CD4-positive, CD25-positive, alpha-beta regulatory T cell (primary cell): ENCODE data around the gene TM9SF2. TPM values are rescaled to one million over a fixed set of nuclear protein-coding genes. Genes with fewer than 3 reads are reported as not detected.
"Not testable (repeated sequence)": the region's sequence is repeated elsewhere in the genome, so short reads cannot be mapped to it uniquely, and the experiment has no call there.

Experiments used
- ATAC-seq, 2 donors: fragments of 150-1000 bp; cut with Tn5 transposase; one replicate each; pipeline ENCODE4 v1.10.0; 2021; ENCODE audit warnings: low read depth in 2 of 2, moderate number of reproducible peaks in 2 of 2, moderate library complexity in 1 of 2
- DNase-seq, 3 donors: peaks; one replicate each; pipeline versions ENCODE4 v3.0.0 to v3.0.0-alpha.2; 2012 to 2022; ENCODE audit warnings: mixed read lengths in 1 of 3
- H3K27ac ChIP-seq: one replicate; pipeline ENCODE4 v1.7.0; 2013; ENCODE audit warnings: mild to moderate bottlenecking, low read length; ENCODE audit not compliant: insufficient read depth, poor library complexity, severe bottlenecking
- H3K27me3 ChIP-seq: one replicate; pipeline ENCODE4 v1.7.0; 2013; ENCODE audit warnings: low read length; ENCODE audit not compliant: control insufficient read depth, insufficient read depth
- H3K36me3 ChIP-seq: one replicate; pipeline ENCODE4 v1.7.0; 2013; ENCODE audit warnings: mild to moderate bottlenecking, low read length, moderate library complexity; ENCODE audit not compliant: control insufficient read depth, insufficient read depth
- H3K4me1 ChIP-seq: 2 replicates; pipeline ENCODE4 v1.7.0; 2013; ENCODE audit warnings: mild to moderate bottlenecking, low read length; ENCODE audit not compliant: insufficient read depth, control insufficient read depth, poor library complexity, severe bottlenecking
- H3K4me3 ChIP-seq: one replicate; pipeline ENCODE4 v1.7.0; 2013; ENCODE audit warnings: low read depth, mild to moderate bottlenecking, low read length, moderate library complexity
- H3K9me3 ChIP-seq, 2 experiments: 1 replicate in 1 of 2; 2 replicates in 1 of 2; pipeline ENCODE4 v1.7.0; 2013; ENCODE audit warnings: low read length in 2 of 2, mild to moderate bottlenecking in 1 of 2, moderate library complexity in 1 of 2; ENCODE audit not compliant: control insufficient read depth in 2 of 2
- H3K27ac Mint-ChIP-seq, 3 donors: one replicate each; pipeline ENCODE4 v1.8.0; 2020 to 2022; ENCODE audit warnings: mild to moderate bottlenecking in 3 of 3, mixed read lengths in 3 of 3, moderate library complexity in 2 of 3
- H3K27me3 Mint-ChIP-seq: one replicate; pipeline ENCODE4 v1.8.0; 2022; ENCODE audit warnings: mild to moderate bottlenecking, mixed read lengths
- H3K36me3 Mint-ChIP-seq: one replicate; pipeline ENCODE4 v1.8.0; 2020; ENCODE audit warnings: mixed read lengths
- H3K4me1 Mint-ChIP-seq, 4 donors: one replicate each; pipeline ENCODE4 v1.8.0; 2020 to 2022; ENCODE audit warnings: mixed read lengths in 4 of 4, mild to moderate bottlenecking in 1 of 4
- H3K4me3 Mint-ChIP-seq, 4 donors: one replicate each; pipeline ENCODE4 v1.8.0; 2020 to 2022; ENCODE audit warnings: mild to moderate bottlenecking in 4 of 4, mixed read lengths in 4 of 4, moderate library complexity in 3 of 4
- H3K9me3 Mint-ChIP-seq, 7 donors: one replicate each; pipeline ENCODE4 v1.8.0; 2020 to 2022; ENCODE audit warnings: mixed read lengths in 7 of 7, mild to moderate bottlenecking in 3 of 7, moderate library complexity in 2 of 7
- polyA plus RNA-seq, 4 donors: library from polyadenylated mRNA; unstranded; fragments of 300-500 nt; fragmentation: Illumina TruSeq; gene quantifications; one replicate each; pipeline ENCODE4 v1.2.3, GENCODE V29; 2021
- total RNA-seq: library from RNA; stranded (reverse); gene quantifications from one replicate; pipeline ENCODE4 v1.2.3, GENCODE V29; 2022

The TM9SF2 gene
- total and polyA plus RNA-seq, 5 donors from 2014 or later = 53.7 to 124 (median 111) TPM

DNA sequence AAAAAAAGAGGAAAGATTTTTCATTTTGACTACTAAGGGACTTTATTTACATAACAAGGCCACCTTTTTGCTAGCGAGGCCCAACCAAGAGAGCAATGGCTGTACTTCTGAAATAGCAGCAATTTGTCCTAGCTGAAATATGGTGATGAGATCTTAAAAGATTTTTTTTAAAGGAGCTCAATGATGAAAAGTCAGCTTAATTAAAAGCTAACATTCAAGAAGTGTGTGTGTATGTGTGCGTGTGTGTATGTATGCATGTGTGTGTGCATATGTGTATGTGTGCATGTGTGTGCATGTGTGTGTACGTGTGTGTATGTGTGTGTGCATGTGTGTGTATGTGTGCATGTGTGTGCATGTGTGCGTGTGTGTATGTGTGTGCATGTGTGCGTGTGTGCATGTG is 24.6 kb upstream of the TM9SF2 start:
- no peaks in the 10 kb centered on the region for H3K4me1 ChIP-seq
- no peak overlapping the region for H3K27ac Mint-ChIP-seq
- no peak overlapping the region for H3K4me3 ChIP-seq
- no peak for DNase-seq
- peaks cover 0 to 2% (median 0%) of the 10 kb centered on the region in 7 donors for H3K9me3 Mint-ChIP-seq
- H3K4me1 Mint-ChIP-seq = peaks cover 0 to 9% (median under 1%) of the 10 kb centered on the region in 4 donors
- no peak for ATAC-seq
- no peaks in the 10 kb centered on the region for H3K27me3 Mint-ChIP-seq
- H3K4me3 Mint-ChIP-seq = no peak overlapping the region
- H3K36me3 ChIP-seq = no peaks in the 10 kb centered on the region
- no peak overlapping the region for H3K27ac ChIP-seq
- no peaks in the 10 kb centered on the region for H3K36me3 Mint-ChIP-seq
- H3K27me3 ChIP-seq = no peaks in the 10 kb centered on the region
- no peaks in the 10 kb centered on the region for H3K9me3 ChIP-seq

DNA sequence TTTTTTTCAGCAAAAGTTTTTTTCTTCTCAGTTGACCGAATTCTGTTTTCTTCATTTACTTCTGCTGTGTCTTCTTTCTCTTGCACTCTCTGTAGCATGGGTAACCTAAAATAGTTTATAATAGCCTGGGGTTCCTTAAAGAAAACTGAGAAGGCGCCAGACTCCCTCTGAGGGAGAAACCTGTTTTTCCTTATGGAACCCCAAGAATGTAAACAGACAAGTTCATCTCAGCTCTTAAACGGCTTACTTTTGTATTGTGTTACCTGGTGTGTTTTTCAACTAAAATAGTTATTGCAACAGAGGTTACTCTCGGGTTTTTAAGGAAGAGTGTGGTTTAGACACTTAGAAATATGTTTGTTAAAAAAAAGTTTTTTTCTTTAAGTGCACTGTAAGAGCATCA is 23.8 kb upstream of the TM9SF2 start:
- Mint-ChIP-seq H3K4me3 (no peak overlapping the region), H3K27ac (peak overlapping the region in 1 of 3 donors; percentile 56), H3K27me3 (no peaks in the 10 kb centered on the region), H3K4me1 (peaks cover 0 to 7% (median 2%) of the 10 kb centered on the region in 4 donors), H3K36me3 (no peaks in the 10 kb centered on the region), H3K9me3 (peaks cover 0 to 2% (median 0%) of the 10 kb centered on the region in 7 donors)
- Histone ChIP-seq H3K4me1 (no peaks in the 10 kb centered on the region), H3K4me3 (no peak overlapping the region), H3K27me3 (no peaks in the 10 kb centered on the region), H3K27ac (no peak overlapping the region), H3K36me3 (no peaks in the 10 kb centered on the region), H3K9me3 (no peaks in the 10 kb centered on the region)
- ATAC-seq = no peak
- no peak for DNase-seq

DNA sequence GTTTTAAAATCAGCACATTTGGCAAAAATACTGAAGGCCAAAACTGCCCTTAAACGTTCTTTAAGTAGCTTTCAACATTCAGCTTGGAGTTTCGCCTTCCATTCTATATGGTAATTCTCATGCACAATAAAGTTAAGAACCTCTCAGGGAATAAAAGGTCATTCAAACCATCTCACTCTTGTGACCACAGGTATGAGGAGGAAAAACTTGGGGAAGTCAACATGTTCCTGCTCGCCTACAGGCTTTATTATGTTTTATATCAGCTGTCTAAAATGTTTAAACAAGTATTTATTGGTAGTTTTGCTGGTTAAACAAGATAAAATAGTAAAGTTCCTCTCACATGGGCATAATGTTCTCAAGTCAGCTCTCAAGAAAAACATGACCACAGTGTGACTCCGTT is 19.9 kb upstream of the TM9SF2 start:
- Mint-ChIP-seq H3K4me3 (no peak overlapping the region), H3K9me3 (peaks cover 0 to 2% (median 0%) of the 10 kb centered on the region in 7 donors), H3K27me3 (no peaks in the 10 kb centered on the region), H3K4me1 (peaks cover 10 to 26% (median 19%) of the 10 kb centered on the region in 4 donors), H3K27ac (no peak overlapping the region), H3K36me3 (peaks cover 4% of the 10 kb centered on the region)
- Histone ChIP-seq H3K4me1 (peaks cover 12% of the 10 kb centered on the region), H3K36me3 (peaks cover 2% of the 10 kb centered on the region), H3K4me3 (no peak overlapping the region), H3K9me3 (peaks cover 2% of the 10 kb centered on the region in 2 experiments), H3K27ac (no peak overlapping the region), H3K27me3 (no peaks in the 10 kb centered on the region)
- ATAC-seq = no peak
- DNase-seq = no peak

DNA sequence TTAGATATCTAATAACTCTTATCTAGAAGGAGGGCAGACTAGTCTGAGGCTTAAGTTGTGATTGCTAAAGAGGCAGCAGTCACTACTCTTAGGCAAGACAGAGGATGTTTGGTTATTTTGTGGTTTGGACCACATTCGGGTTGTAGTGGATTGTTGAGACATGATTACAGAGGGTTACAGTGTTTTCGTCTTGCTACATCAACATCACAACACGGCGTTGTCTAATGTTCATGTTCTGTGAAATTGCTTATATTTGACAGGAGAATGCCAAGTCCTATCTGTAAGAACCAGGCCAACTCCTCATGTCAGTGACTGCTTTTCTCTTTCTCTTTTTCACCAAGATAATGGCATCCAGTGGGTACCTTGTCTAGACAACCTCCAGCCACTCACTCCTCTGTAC is 16.8 kb upstream of the TM9SF2 start:
- peaks cover 12% of the 10 kb centered on the region for H3K4me1 ChIP-seq
- peak overlapping the region; percentile 34 for H3K27ac ChIP-seq
- peak overlapping the region; percentile 52 for H3K4me3 ChIP-seq
- Mint-ChIP-seq H3K36me3 (peaks cover 24% of the 10 kb centered on the region), H3K4me1 (peaks cover 10 to 35% (median 23%) of the 10 kb centered on the region in 4 donors), H3K9me3 (peaks cover 0 to 9% (median 4%) of the 10 kb centered on the region in 7 donors), H3K27me3 (no peaks in the 10 kb centered on the region), H3K4me3 (peak overlapping the region in 2 of 4 donors; percentile 14 to 45), H3K27ac (peak overlapping the region; percentile 20 to 76 (median 73))
- peaks cover 6 to 9% of the 10 kb centered on the region in 2 experiments for H3K9me3 ChIP-seq
- ATAC-seq (peak; percentile 88 to 89), DNase-seq (peak in 2 of 3 donors; percentile 38 to 70)
- H3K27me3 ChIP-seq = no peaks in the 10 kb centered on the region
- H3K36me3 ChIP-seq = peaks cover 8% of the 10 kb centered on the region

DNA sequence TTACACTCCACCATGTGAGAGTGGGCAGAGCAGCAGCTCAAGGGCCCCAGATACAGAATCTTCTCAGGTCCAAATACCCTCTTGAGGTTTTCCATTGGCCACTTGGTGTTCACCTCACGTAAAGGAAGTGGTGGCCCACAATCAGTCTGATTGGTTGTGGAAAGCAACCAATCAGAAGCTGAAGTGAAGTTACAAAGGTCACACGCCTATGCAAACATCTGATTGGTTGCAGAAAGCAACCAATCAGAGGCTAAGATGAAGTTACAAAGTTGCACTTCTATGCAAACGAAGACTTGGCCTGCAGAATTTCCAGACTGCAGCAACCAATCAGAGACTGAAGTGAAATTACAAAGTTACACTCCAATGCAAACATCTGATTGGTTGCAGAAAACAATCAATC is 14.3 kb upstream of the TM9SF2 start:
- Mint-ChIP-seq H3K27me3 (no peaks in the 10 kb centered on the region), H3K4me1 (peaks cover 10 to 35% (median 20%) of the 10 kb centered on the region in 4 donors)

DNA sequence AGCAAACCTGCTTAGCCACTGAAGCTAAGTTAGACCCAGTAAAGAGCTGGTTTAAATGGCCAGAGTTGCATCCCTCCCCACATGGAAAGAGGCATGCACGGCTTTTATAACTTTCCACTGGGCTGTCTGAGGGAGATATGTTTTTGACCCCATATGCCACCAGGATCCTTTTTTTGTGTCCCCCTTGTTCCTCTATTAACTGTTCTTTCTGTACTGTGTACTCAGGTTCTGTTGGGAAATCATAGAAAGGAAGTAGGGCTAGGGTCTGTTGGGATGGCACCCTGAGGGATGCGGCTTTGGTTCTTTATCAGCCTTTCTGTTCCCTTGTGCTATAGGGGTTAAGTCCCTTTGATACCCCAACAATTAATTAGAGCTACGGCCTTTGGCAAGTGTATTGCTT is 12.2 kb upstream of the TM9SF2 start:
- Mint-ChIP-seq H3K4me3 (no peak overlapping the region), H3K27ac (no peak overlapping the region), H3K4me1 (peaks cover 12 to 33% (median 18%) of the 10 kb centered on the region in 4 donors)

More for the DNA sequence above, 14.3 kb upstream of the TM9SF2 start:
- Mint-ChIP-seq H3K4me3 (no peak overlapping the region), H3K36me3 (peaks cover 27% of the 10 kb centered on the region), H3K9me3 (peaks cover 0 to 13% (median 4%) of the 10 kb centered on the region in 7 donors), H3K27ac (no peak overlapping the region)
- Histone ChIP-seq H3K27me3 (no peaks in the 10 kb centered on the region), H3K9me3 (peaks cover 6 to 9% of the 10 kb centered on the region in 2 experiments), H3K36me3 (peaks cover 8% of the 10 kb centered on the region), H3K4me3 (no peak overlapping the region), H3K4me1 (peaks cover 12% of the 10 kb centered on the region), H3K27ac (no peak overlapping the region)
- no peak for DNase-seq
- no peak for ATAC-seq

DNA sequence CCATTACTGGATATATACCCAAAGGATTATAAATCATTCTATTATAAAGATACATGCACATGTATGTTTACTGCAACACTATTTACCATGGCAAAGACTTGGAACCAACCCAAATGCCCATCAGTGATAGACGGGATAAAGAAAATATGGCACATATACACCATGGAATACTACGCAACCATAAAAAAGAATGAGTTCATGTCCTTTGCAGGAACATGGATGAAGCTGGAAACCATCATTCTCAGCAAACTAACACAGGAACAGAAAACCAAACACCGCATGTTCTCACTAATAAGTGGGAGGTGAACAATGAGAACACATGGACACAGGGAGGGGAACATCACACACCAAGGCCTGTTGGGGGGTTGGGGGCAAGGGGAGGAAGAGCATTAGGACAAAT is 9.5 kb upstream of the TM9SF2 start:
- H3K4me3 Mint-ChIP-seq, H3K27ac ChIP-seq, H3K27me3 Mint-ChIP-seq, DNase-seq, H3K36me3 ChIP-seq, H3K27me3 ChIP-seq, ATAC-seq, H3K9me3 ChIP-seq, H3K4me3 ChIP-seq: not testable (repeated sequence)
- peak overlapping the region in 1 of 3 donors; percentile 42 for H3K27ac Mint-ChIP-seq
- H3K4me1 ChIP-seq = peaks cover 17% of the 10 kb centered on the region
- H3K4me1 Mint-ChIP-seq = peaks cover 5 to 38% (median 23%) of the 10 kb centered on the region in 4 donors
- peaks cover 0 to 11% (median 2%) of the 10 kb centered on the region in 7 donors for H3K9me3 Mint-ChIP-seq
- peaks cover 34% of the 10 kb centered on the region for H3K36me3 Mint-ChIP-seq

More for the DNA sequence above, 12.2 kb upstream of the TM9SF2 start:
- DNase-seq (no peak), ATAC-seq (no peak)
- H3K36me3 ChIP-seq = peaks cover 11% of the 10 kb centered on the region
- Mint-ChIP-seq H3K9me3 (peaks cover 0 to 16% (median 4%) of the 10 kb centered on the region in 7 donors), H3K36me3 (peaks cover 38% of the 10 kb centered on the region), H3K27me3 (no peaks in the 10 kb centered on the region)
- no peak overlapping the region for H3K4me3 ChIP-seq
- H3K4me1 ChIP-seq = peaks cover 10% of the 10 kb centered on the region
- peaks cover 6 to 15% of the 10 kb centered on the region in 2 experiments for H3K9me3 ChIP-seq
- no peaks in the 10 kb centered on the region for H3K27me3 ChIP-seq
- no peak overlapping the region for H3K27ac ChIP-seq
